H1 (cell line): ENCODE results near the gene FRY. TPM values are rescaled to one million over a fixed set of nuclear protein-coding genes. Genes with fewer than 3 reads are reported as not detected.

Experiments used
- CTCF ChIA-PET: fragments of 300-600 bp; sonication (Branson Sonifier 250); formaldehyde crosslinking; loops from one replicate; lab custom pipeline; 2021; ENCODE audit not compliant: partially characterized antibody; lab: Charles Lee
- POLR2A ChIA-PET: fragments of 300-600 bp; sonication (Branson Sonifier 250); formaldehyde crosslinking; loops from one replicate; lab custom pipeline; 2021; ENCODE audit warnings: inconsistent platforms; ENCODE audit not compliant: partially characterized antibody; lab: Charles Lee
- DNase-seq, 2 experiments: peaks; one replicate each; pipeline versions ENCODE4 v3.0.0 to v3.0.0-alpha.2; 2010 to 2022; ENCODE audit warnings: low spot score in 2 of 2, low read depth in 1 of 2, mixed read lengths in 1 of 2
- FAIRE-seq: peaks from 2 replicates; lab custom pipeline; 2011; peaks lifted over from hg19 to GRCh38; lab: Jason Lieb, UNC
- H2AFZ ChIP-seq: 2 replicates; pipeline ENCODE4 v1.8.1; 2012; ENCODE audit warnings: low read length, inconsistent platforms
- H2AK5ac ChIP-seq: 2 replicates; pipeline ENCODE4 v1.6.1; 2013; ENCODE audit warnings: low read depth, low read length
- H2BK120ac ChIP-seq: replicated peaks from 2 replicates; pipeline ENCODE3; 2013; ENCODE audit warnings: low read depth, low read length, inconsistent platforms
- H2BK12ac ChIP-seq: 2 replicates; pipeline ENCODE4 v1.6.1; 2013; ENCODE audit warnings: low read depth, low read length
- H2BK15ac ChIP-seq: 2 replicates; pipeline ENCODE4 v1.6.1; 2013; ENCODE audit warnings: low read length
- H2BK20ac ChIP-seq: 2 replicates; pipeline ENCODE4 v1.6.1; 2013; ENCODE audit warnings: low read length
- H2BK5ac ChIP-seq: 2 replicates; pipeline ENCODE4 v1.6.1; 2013; ENCODE audit warnings: low read depth, low read length
- H3K14ac ChIP-seq: 2 replicates; pipeline ENCODE4 v1.6.1; 2013; ENCODE audit warnings: inconsistent platforms; ENCODE audit not compliant: insufficient read length
- H3K18ac ChIP-seq: 2 replicates; pipeline ENCODE4 v1.6.1; 2013; ENCODE audit warnings: low read length; ENCODE audit errors: extremely low read depth
- H3K23ac ChIP-seq: 2 replicates; pipeline ENCODE4 v1.6.1; 2013; ENCODE audit warnings: inconsistent platforms; ENCODE audit not compliant: insufficient read length
- H3K23me2 ChIP-seq: 2 replicates; pipeline ENCODE4 v1.6.1; 2013; ENCODE audit warnings: low read depth, low read length
- H3K27ac ChIP-seq: 2 replicates; pipeline ENCODE4 v1.6.1; 2011; ENCODE audit warnings: low read depth, low read length, inconsistent platforms
- H3K27me3 ChIP-seq, 4 experiments: replicated peaks in 1 of 4; 1 replicate in 1 of 4; 2 replicates in 3 of 4; pipeline versions ENCODE4 v1.6.1 to v1.8.1; 2011 to 2013; ENCODE audit warnings: low read length in 3 of 4, mild to moderate bottlenecking in 3 of 4, inconsistent platforms in 2 of 4, mixed read lengths in 2 of 4, moderate library complexity in 1 of 4; ENCODE audit not compliant: control insufficient read depth in 3 of 4, insufficient read depth in 3 of 4; ENCODE audit errors: extremely low read depth in 1 of 4
- H3K36me3 ChIP-seq, 4 experiments: 2 replicates each; pipeline versions ENCODE4 v1.6.1 to v1.8.1; 2011 to 2013; ENCODE audit warnings: mild to moderate bottlenecking in 4 of 4, low read length in 3 of 4, moderate library complexity in 2 of 4, control low read depth in 1 of 4, inconsistent platforms in 1 of 4; ENCODE audit not compliant: insufficient read depth in 4 of 4, control insufficient read depth in 2 of 4
- H3K4ac ChIP-seq: replicated peaks from 2 replicates; pipeline ENCODE3; 2013; ENCODE audit warnings: low read length, low read depth, mixed read lengths, inconsistent platforms; ENCODE audit not compliant: insufficient read length
- H3K4me1 ChIP-seq, 4 experiments: replicated peaks in 1 of 4; 1 replicate in 1 of 4; 2 replicates in 3 of 4; pipeline versions ENCODE4 v1.6.1 to v1.8.1; 2011 to 2013; ENCODE audit warnings: low read length in 3 of 4, inconsistent platforms in 2 of 4, mixed read lengths in 1 of 4; ENCODE audit not compliant: insufficient read depth in 4 of 4, control insufficient read depth in 3 of 4
- H3K4me2 ChIP-seq, 2 experiments: 2 replicates each; pipeline versions ENCODE4 v1.6.1 to v1.8.1; 2011 to 2013; ENCODE audit warnings: low read depth in 2 of 2, low read length in 2 of 2, control low read depth in 1 of 2, inconsistent platforms in 1 of 2, mild to moderate bottlenecking in 1 of 2; ENCODE audit not compliant: insufficient read depth in 1 of 2
- H3K4me3 ChIP-seq, 4 experiments: fragments of 200-600, 300-600 bp in 1 of 4; sonication (generic), shearing (Covaris generic), sonication (Bioruptor Twin) in 1 of 4; 2 replicates each; pipeline versions ENCODE4 v1.5.1 to v1.8.1; 2011 to 2016; ENCODE audit warnings: low read length in 4 of 4, low read depth in 3 of 4, control low read depth in 2 of 4, inconsistent platforms in 2 of 4, mild to moderate bottlenecking in 2 of 4, mixed read lengths in 1 of 4, moderate library complexity in 1 of 4; ENCODE audit not compliant: insufficient read depth in 2 of 4; ENCODE audit errors: extremely low read depth in 1 of 4
- H3K56ac ChIP-seq: replicated peaks from 2 replicates; pipeline ENCODE3; 2013; ENCODE audit warnings: low read depth, mild to moderate bottlenecking, mixed read lengths, low read length, inconsistent platforms; ENCODE audit not compliant: insufficient read length
- H3K79me1 ChIP-seq: 2 replicates; pipeline ENCODE4 v1.6.1; 2013; ENCODE audit warnings: low read depth, low read length, control low read depth
- H3K79me2 ChIP-seq, 2 experiments: 2 replicates each; pipeline versions ENCODE4 v1.6.1 to v1.8.1; 2012 to 2013; ENCODE audit warnings: low read length in 2 of 2, mild to moderate bottlenecking in 2 of 2, inconsistent platforms in 1 of 2; ENCODE audit not compliant: insufficient read depth in 2 of 2, control insufficient read depth in 1 of 2
- H3K9ac ChIP-seq, 4 experiments: replicated peaks in 1 of 4; 1 replicate in 1 of 4; 2 replicates in 3 of 4; pipeline versions ENCODE4 v1.6.1 to v1.8.1; 2011 to 2013; ENCODE audit warnings: low read depth in 3 of 4, low read length in 3 of 4, control low read depth in 2 of 4, mild to moderate bottlenecking in 2 of 4, moderate library complexity in 2 of 4, inconsistent platforms in 1 of 4; ENCODE audit errors: extremely low read depth in 1 of 4
- H3K9me3 ChIP-seq, 2 experiments: 2 replicates each; pipeline versions ENCODE4 v1.6.1 to v1.8.1; 2012 to 2013; ENCODE audit warnings: mild to moderate bottlenecking in 2 of 2, moderate library complexity in 2 of 2, control low read depth in 1 of 2, inconsistent platforms in 1 of 2, low read depth in 1 of 2, low read length in 1 of 2, mixed read lengths in 1 of 2; ENCODE audit not compliant: insufficient read depth in 2 of 2
- H4K20me1 ChIP-seq, 2 experiments: replicated peaks in 1 of 2; 2 replicates each; pipeline versions ENCODE3 to v1.8.1; 2011 to 2013; ENCODE audit warnings: inconsistent platforms in 2 of 2, low read length in 2 of 2, mild to moderate bottlenecking in 1 of 2; ENCODE audit not compliant: insufficient read depth in 2 of 2, control insufficient read depth in 1 of 2
- H4K5ac ChIP-seq: 2 replicates; pipeline ENCODE4 v1.6.1; 2013; ENCODE audit warnings: low read length, low read depth, mixed read lengths, inconsistent platforms; ENCODE audit not compliant: insufficient read length
- H4K8ac ChIP-seq: 2 replicates; pipeline ENCODE4 v1.8.0; 2013; ENCODE audit warnings: mild to moderate bottlenecking, moderate library complexity, low read length, inconsistent platforms; ENCODE audit not compliant: insufficient read depth; ENCODE audit errors: extremely low read depth
- H4K91ac ChIP-seq: replicated peaks from 2 replicates; pipeline ENCODE3; 2013; ENCODE audit warnings: low read length, mixed read lengths, inconsistent platforms; ENCODE audit not compliant: insufficient read length
- ATF3 ChIP-seq: IDR thresholded peaks from 2 replicates; pipeline ENCODE4 v1.6.1; 2011; ENCODE audit warnings: low read depth, mild to moderate bottlenecking, low read length; ENCODE audit not compliant: insufficient read depth
- CEBPB ChIP-seq: IDR thresholded peaks from 2 replicates; pipeline ENCODE4 v1.6.1; 2012; ENCODE audit warnings: low read depth, low read length
- CTCF ChIP-seq, 3 experiments: IDR thresholded peaks; 1 replicate in 2 of 3; 2 replicates in 1 of 3; pipeline versions ENCODE4 v1.5.1 to v1.6.1; 2011; ENCODE audit warnings: low read length in 3 of 3, mild to moderate bottlenecking in 3 of 3, inconsistent platforms in 2 of 3, low read depth in 1 of 3, moderate library complexity in 1 of 3; ENCODE audit not compliant: insufficient read depth in 1 of 3; ENCODE audit errors: control extremely low read depth in 1 of 3
- GABPA ChIP-seq: IDR thresholded peaks from 2 replicates; pipeline ENCODE4 v1.6.1; 2011; ENCODE audit warnings: mild to moderate bottlenecking, low read length, moderate library complexity, borderline replicate concordance; ENCODE audit not compliant: insufficient read depth
- HDAC6 ChIP-seq: IDR thresholded peaks from one replicate; pipeline ENCODE4 v1.7.1; 2012; ENCODE audit warnings: low read depth, mild to moderate bottlenecking, inconsistent platforms, low read length, moderate library complexity
- NRF1 ChIP-seq: IDR thresholded peaks from 2 replicates; pipeline ENCODE4 v1.6.1; 2011; ENCODE audit warnings: mild to moderate bottlenecking, low read depth, low read length, improper control_type of control experiment
- PHF8 ChIP-seq: fragments of 200-600 bp; sonication (generic); conservative IDR thresholded peaks from 2 replicates; pipeline ENCODE4 v1.7.1; 2012; ENCODE audit warnings: low read depth, mild to moderate bottlenecking, inconsistent platforms, low read length, moderate library complexity
- RAD21 ChIP-seq, 2 experiments: IDR thresholded peaks in 1 of 2; conservative IDR thresholded peaks in 1 of 2; 2 replicates each; pipeline ENCODE4 v1.6.1; 2011; ENCODE audit warnings: low read depth in 2 of 2, low read length in 2 of 2, improper control_type of control experiment in 1 of 2, inconsistent platforms in 1 of 2, mild to moderate bottlenecking in 1 of 2, moderate library complexity in 1 of 2
- RBBP5 ChIP-seq: IDR thresholded peaks from 2 replicates; pipeline ENCODE4 v1.7.1; 2012; ENCODE audit warnings: low read depth, mild to moderate bottlenecking, inconsistent platforms, low read length, moderate library complexity, borderline replicate concordance
- TAF1 ChIP-seq: IDR thresholded peaks from 2 replicates; pipeline ENCODE4 v1.6.1; 2011; ENCODE audit warnings: mild to moderate bottlenecking, low read depth, low read length
- TEAD4 ChIP-seq: IDR thresholded peaks from 2 replicates; pipeline ENCODE4 v1.6.1; 2012; ENCODE audit warnings: low read depth, low read length, inconsistent platforms, mixed read lengths
- WGBS, 2 experiments: shearing (Covaris generic) in 1 of 2; methylation state at CpG; one replicate each; pipeline versions ENCODE4 v1.1.6 to v1.1.7; 2013 to 2015; ENCODE audit warnings: low lambda C conversion rate in 2 of 2, mixed read lengths in 2 of 2, inconsistent platforms in 1 of 2, low coverage in 1 of 2, missing lambda C conversion rate in 1 of 2; ENCODE audit not compliant: insufficient replicate concordance in 2 of 2, insufficient coverage in 1 of 2, insufficient read length in 1 of 2; ENCODE audit errors: extremely low coverage in 1 of 2, missing lambda C conversion rate in 1 of 2; 5-methylcytosine and 5-hydroxymethylcytosine counted together
- polyA plus RNA-seq, 7 experiments: library from polyadenylated mRNA; depleted of rRNA in 3 of 7; stranded (reverse) in 5 of 7; unstranded in 2 of 7; fragments of >200 nt in 5 of 7; fragments of 200-250 nt in 2 of 7; gene quantifications; 1 replicate in 5 of 7; 2 replicates in 1 of 7; 4 replicates in 1 of 7; pipeline versions ENCODE4 v1.2.1 to v1.2.3, GENCODE V29; 2011 to 2013; ENCODE audit warnings: missing spikeins in 2 of 7, mixed read lengths in 2 of 7
- total RNA-seq: library from RNA; stranded (reverse); fragmentation: NEBNext Ultra II Directional; extraction: Animal tissue kit (Norgen Biotek cat#: 25700); gene quantifications from 2 replicates; pipeline ENCODE4 v1.2.1, GENCODE V29; 2021

The FRY gene
- total and polyA plus RNA-seq, 2 of the 8 experiments (the other 6 are each of a cell fraction or from before 2014, with no cell fraction given) = 4.3 to 9.2 TPM

- Histone ChIP-seq H3K36me3 (no peaks in the 10 kb centered on the region), H3K79me2 (no peaks in the 10 kb centered on the region), H3K18ac (no peak overlapping the region), H4K20me1 (no peaks in the 10 kb centered on the region), H3K4me2 (no peak overlapping the region), H2BK120ac (no peak overlapping the region), H3K14ac (no peak overlapping the region), H2BK5ac (no peak overlapping the region), H3K56ac (no peak overlapping the region), H3K23ac (no peak overlapping the region), H3K79me1 (no peaks in the 10 kb centered on the region), H3K4ac (no peak overlapping the region), H4K5ac (no peak overlapping the region), H3K9ac (no peak overlapping the region), H2BK15ac (no peak overlapping the region), H3K4me3 (no peak overlapping the region), H4K91ac (no peak overlapping the region), H2AK5ac (no peak overlapping the region), H3K9me3 (no peaks in the 10 kb centered on the region), H2AFZ (no peak overlapping the region), H3K4me1 (peaks cover 0 to 12% (median 1%) of the 10 kb centered on the region in 4 experiments; a peak in 2 of 7 replicates), H3K27ac (no peak overlapping the region), H3K23me2 (no peaks in the 10 kb centered on the region), H4K8ac (no peak overlapping the region), H3K27me3 (no peaks in the 10 kb centered on the region), H2BK20ac (no peak overlapping the region), H2BK12ac (no peak overlapping the region)
- no peak for FAIRE-seq
- ChIA-PET POLR2A (no interaction called here), CTCF (interaction anchor here (1.0 kb wide), 1 partner anchor 55 kb away, joined by 3 read pairs; no protein-coding TSS in a partner anchor)
- no peak for DNase-seq
- WGBS, 2 experiments = 0% methylated on average over 1 of the region's 1 CpG; no CpG with 5 or more reads in 1 of the 2 experiments
- TF ChIP-seq NRF1 (no peak), ATF3 (0 out of 2 replicates have a peak, but pooled peaks have one; percentile 49), TEAD4 (no peak), GABPA (no peak), RAD21 (IDR thresholded peaks at IDR 0.05 in 1 of 2, conservative IDR thresholded peaks at IDR 0.05 in 1 of 2; ENCODE audit: low read depth in 2 of 2, low read length in 2 of 2) (no peak), CTCF (IDR thresholded peaks at IDR 0.05; ENCODE audit: control extremely low read depth in 1 of 3, insufficient read depth in 1 of 3, low read depth in 1 of 3, low read length in 3 of 3) (no peak), TAF1 (no peak), PHF8 (no peak), CEBPB (peak; percentile 86), HDAC6 (no peak), RBBP5 (no peak)
These were observed 109.9 kb downstream of the FRY start for GRCh38 chr13:32141462-32141861.
